SK-N-SH (cell line): Measurements from ENCODE around the gene MAPK12.
A peak's percentile ranks its signal among the peaks of the same experiment; 100 is the strongest.

Source experiments
- CTCF ChIP-seq: fragments of 200-600 bp; sonication (generic); IDR thresholded peaks from 2 replicates; pipeline ENCODE4 v1.6.1; 2017; ENCODE audit warnings: antibody characterized with exemption, mild to moderate bottlenecking, moderate library complexity
- POLR2AphosphoS5 ChIP-seq: IDR thresholded peaks from 2 replicates; pipeline ENCODE4 v1.6.1; 2012; ENCODE audit warnings: low read depth, low read length
- RXRA ChIP-seq: IDR thresholded peaks from 2 replicates; pipeline ENCODE4 v1.4.0; 2012; ENCODE audit warnings: low read depth, mild to moderate bottlenecking, borderline replicate concordance

- peak; percentile 27; the same call in 1 of the 2 replicates for TF ChIP-seq CTCF
- 0 out of 2 replicates have a peak, but pooled peaks have one; percentile 19 for TF ChIP-seq POLR2AphosphoS5
- no peak for TF ChIP-seq RXRA
Observed at GRCh38 chr22:50271519-50271970, 10.1 kb upstream of the MAPK12 start.
